Measurements from ENCODE around the gene ACTN3. TPM values are rescaled to one million over a fixed set of nuclear protein-coding genes. Genes with fewer than 3 reads are reported as not detected.
A peak's percentile ranks its signal among the peaks of the same experiment; 100 is the strongest.
"Not testable (repeated sequence)": the region's sequence is repeated elsewhere in the genome, so short reads cannot be mapped to it uniquely, and the experiment has no call there.

The ACTN3 gene
- total RNA-seq, 2 experiments from 2014 or later, result 0.30 to 0.35 TPM

DNA sequence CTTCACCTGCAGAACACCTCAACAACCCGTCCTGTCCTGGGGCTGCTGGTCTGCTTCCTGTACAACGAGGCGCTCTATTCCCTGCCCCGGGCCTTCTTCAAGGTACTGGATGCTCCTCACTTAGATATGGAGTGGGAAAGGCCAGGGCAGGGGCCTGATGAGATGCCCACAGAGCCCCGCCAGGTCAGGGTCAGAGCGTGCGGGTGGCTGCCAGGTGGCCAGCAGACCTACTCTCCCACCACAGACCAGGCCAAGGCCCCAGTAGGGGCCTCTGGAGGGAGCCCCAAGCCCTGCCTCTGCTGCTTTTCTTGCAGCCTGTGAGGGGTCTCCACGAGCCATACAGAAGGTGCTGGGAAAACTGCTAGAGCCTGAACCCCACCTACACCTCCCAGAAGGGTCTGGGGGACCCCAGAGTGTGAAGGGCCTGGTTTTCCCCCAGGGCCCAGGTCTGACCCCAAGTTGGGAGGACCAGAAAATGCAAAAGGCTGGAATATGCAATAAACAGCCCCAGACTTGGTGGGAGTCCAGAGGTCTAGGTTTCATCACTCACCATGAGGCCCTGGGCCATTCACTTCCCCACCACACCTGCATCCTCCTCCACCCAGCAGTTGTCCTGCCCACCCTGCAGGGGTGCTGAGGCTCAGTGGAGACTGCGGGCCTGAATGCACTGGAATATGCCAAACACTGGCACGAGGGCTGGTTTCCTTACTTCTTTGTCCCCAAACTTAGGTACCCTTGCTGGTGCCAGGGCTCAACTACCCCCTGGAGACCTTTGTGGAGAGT, 15.6 kb upstream of the ACTN3 start:
- H3K9me3 Mint-ChIP-seq, result no peaks in the 10 kb centered on the region
- H3K27ac Mint-ChIP-seq, result no peak overlapping the region
- peaks cover 6% of the 10 kb centered on the region for H3K36me3 Mint-ChIP-seq (ENCODE audit: low read depth)
- H3K27me3 Mint-ChIP-seq, result no peaks in the 10 kb centered on the region
- H3K4me3 Mint-ChIP-seq, result no peak overlapping the region
- DNase-seq, result no peak
- H3K4me1 Mint-ChIP-seq, result no peaks in the 10 kb centered on the region
- ChIA-PET CTCF (no interaction called here), POLR2A (interaction anchor here (1.0 to 1.3 kb wide), 3 partner anchors 14 to 18 kb away, joined by 3 to 9 read pairs (median 4); partner anchors contain the start of genes ACTN3 and ZDHHC24)

DNA sequence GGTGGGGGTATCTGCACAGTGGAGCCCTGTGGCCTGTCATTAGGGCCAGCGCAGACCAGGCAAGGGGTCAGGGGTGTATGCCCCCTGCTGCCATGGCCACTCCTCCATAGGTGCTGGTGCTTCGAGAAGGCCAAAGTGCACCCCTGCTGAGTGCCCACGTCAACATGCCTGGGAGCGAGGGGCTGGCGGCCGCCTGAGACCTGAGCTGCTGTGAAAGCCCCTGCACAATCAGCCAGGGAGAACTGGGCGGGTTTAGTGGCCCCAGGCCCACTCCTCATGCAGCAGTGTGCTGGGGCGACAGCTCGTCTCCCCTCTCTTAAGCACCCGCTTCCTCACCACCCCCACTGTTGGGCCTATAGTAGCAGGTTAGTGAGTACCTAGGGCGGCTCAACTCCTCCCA, 14.9 kb upstream of the ACTN3 start:
- no peak overlapping the region for H3K4me3 Mint-ChIP-seq
- H3K36me3 Mint-ChIP-seq (ENCODE audit: low read depth), result peaks cover 6% of the 10 kb centered on the region
- ChIA-PET POLR2A (interaction anchor here (1.0 to 1.3 kb wide), 2 partner anchors 14 to 18 kb away, joined by 3 to 4 read pairs; partner anchors contain the start of gene ZDHHC24), CTCF (no interaction called here)
- no peaks in the 10 kb centered on the region for H3K9me3 Mint-ChIP-seq
- no peaks in the 10 kb centered on the region for H3K27me3 Mint-ChIP-seq
- no peak for DNase-seq
- no peaks in the 10 kb centered on the region for H3K4me1 Mint-ChIP-seq
- H3K27ac Mint-ChIP-seq, result no peak overlapping the region

DNA sequence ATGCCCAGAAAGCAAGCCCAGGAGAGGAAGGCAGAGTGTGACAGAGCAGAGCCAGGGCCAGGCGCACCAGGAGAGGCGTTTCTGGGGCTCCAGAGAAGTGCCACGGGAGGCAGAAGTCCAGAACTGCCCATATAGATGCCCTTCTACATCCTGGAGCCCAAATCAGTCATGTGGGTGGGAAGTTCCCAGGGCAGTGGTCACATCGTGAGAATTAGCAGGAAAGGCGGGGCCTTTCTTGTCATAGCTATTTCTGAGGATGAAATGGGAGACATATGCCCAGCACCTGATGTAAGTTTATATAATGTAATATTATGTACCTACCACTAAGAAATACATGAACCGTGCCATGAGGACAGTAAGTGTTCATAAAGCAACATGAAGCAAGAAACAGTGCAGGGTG, 13.9 kb upstream of the ACTN3 start:
- no peak for DNase-seq
- no peaks in the 10 kb centered on the region for H3K27me3 Mint-ChIP-seq
- H3K9me3 Mint-ChIP-seq, result no peaks in the 10 kb centered on the region
- no peak overlapping the region for H3K4me3 Mint-ChIP-seq
- H3K27ac Mint-ChIP-seq, result no peak overlapping the region
- peaks cover 11% of the 10 kb centered on the region for H3K36me3 Mint-ChIP-seq (ENCODE audit: low read depth)
- POLR2A ChIA-PET, result interaction anchor here (1.2 to 1.3 kb wide), 2 partner anchors 9 to 13 kb away, joined by 4 read pairs; partner anchors contain the start of gene ZDHHC24
- no peaks in the 10 kb centered on the region for H3K4me1 Mint-ChIP-seq
- CTCF ChIA-PET, result no interaction called here

DNA sequence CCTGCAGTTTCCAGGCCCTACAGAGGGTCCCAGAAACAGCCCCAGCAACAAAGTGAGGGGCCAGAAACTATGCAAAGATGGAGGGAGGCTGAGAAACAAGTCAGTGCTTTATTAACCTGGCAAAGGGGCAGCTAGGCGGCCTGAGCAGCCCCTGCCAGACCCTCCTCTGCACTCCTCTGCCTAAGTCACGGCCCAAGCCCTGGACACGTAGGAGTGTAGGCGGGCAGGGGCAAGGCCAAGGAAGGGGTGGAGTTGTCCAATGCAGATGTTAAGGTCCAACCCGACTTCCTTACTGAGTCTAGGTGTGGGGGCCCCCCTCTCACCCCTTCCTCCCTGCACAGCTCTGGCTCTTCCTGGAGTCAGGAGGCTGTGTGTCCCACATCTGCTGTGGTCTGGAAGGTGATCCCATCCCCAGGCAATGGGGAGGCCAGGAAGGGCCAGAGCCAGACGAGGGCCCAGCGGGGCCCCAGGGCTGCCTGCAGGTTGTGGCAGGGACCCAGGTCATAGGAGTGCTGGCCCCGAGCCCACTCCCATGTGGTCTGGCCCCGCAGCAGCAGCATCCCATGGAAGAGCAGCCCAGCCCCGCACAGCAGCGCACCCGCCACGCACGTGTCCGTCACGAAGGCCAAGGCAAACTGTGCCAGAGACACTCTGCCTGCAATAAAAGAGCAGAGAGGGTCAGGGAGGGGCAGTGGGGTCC, 7.4 kb upstream of the ACTN3 start:
- H3K4me1 Mint-ChIP-seq, result peaks cover 27% of the 10 kb centered on the region
- no peaks in the 10 kb centered on the region for H3K9me3 Mint-ChIP-seq
- H3K4me3 Mint-ChIP-seq, result no peak overlapping the region
- no peak overlapping the region for H3K27ac Mint-ChIP-seq
- H3K36me3 Mint-ChIP-seq (ENCODE audit: low read depth), result peaks cover 42% of the 10 kb centered on the region
- no peak for DNase-seq
- ChIA-PET POLR2A (interaction anchor here (0.7 kb wide), 1 partner anchor 783 kb away, joined by 4 read pairs; no protein-coding TSS in a partner anchor), CTCF (no interaction called here)
- H3K27me3 Mint-ChIP-seq, result no peaks in the 10 kb centered on the region

DNA sequence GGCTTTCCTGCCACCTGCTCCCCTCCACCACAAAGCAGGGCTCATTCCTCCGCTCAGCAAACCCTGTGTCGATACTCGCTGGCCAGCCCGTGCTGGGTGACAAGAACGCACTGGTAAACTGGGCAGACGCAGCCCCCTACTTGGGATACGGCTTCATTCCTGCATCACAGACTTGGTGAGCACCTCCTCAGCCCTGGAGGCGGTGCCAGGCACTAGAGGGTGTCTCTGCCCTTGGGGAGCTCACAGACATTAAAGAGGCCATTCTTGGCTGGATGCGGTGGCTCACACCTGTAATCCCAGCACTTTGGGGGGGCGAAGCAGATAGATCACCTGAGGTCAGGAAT, 6.9 kb upstream of the ACTN3 start:
- ChIA-PET CTCF (no interaction called here), POLR2A (interaction anchor here (0.7 kb wide), 1 partner anchor 783 kb away, joined by 4 read pairs; no protein-coding TSS in a partner anchor)
- Mint-ChIP-seq H3K4me3 (no peak overlapping the region), H3K4me1 (peaks cover 29% of the 10 kb centered on the region), H3K27ac (no peak overlapping the region), H3K36me3 (ENCODE audit: low read depth) (peaks cover 42% of the 10 kb centered on the region), H3K9me3 (no peaks in the 10 kb centered on the region), H3K27me3 (no peaks in the 10 kb centered on the region)
- no peak for DNase-seq

DNA sequence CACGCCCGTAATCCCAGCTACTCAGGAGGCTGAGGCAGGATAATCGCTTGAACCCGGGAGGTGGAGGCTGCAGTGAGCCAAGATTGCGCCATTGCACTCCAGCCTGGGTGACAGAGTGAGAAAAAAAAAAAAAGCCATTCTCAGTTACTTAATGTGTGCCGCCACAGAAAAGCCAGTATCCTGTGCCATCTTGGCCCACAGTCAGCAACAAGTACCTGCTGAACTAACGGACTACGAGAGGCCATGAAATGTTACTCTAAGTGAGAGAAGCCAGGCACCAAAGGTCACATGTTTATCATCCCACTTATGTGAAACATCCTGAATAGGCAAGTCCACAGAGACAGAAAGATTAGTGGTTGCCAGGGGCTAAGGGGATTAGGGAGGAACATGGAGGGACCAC, 6.1 kb upstream of the ACTN3 start:
- CTCF ChIA-PET, H3K4me3 Mint-ChIP-seq: not testable (repeated sequence)
- peaks cover 33% of the 10 kb centered on the region for H3K4me1 Mint-ChIP-seq

DNA sequence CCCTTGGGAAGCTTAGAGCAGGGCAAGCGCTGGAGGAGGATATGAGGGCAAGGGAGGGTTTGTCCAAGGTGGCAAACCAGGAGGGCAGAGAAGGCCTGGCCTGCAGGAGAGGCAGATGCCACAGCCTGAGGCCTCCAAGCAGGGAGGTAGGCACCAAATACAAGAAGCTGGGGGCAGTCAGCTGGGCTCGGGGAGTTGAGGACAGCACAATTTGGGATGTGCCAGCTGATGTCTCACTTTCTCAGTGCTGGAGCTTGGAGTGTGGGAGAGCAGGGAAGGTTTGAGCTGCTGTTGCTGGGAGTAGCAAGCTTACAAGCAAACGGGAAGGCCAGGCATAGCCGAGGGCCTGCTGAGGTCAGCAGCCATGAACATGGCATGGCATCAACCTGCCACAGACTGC, 4.8 kb upstream of the ACTN3 start:
- no peaks in the 10 kb centered on the region for H3K9me3 Mint-ChIP-seq
- no peak overlapping the region for H3K4me3 Mint-ChIP-seq
- H3K4me1 Mint-ChIP-seq, result peaks cover 39% of the 10 kb centered on the region
- DNase-seq, result no peak
- H3K36me3 Mint-ChIP-seq (ENCODE audit: low read depth), result peaks cover 36% of the 10 kb centered on the region
- H3K27me3 Mint-ChIP-seq, result no peaks in the 10 kb centered on the region
- H3K27ac Mint-ChIP-seq, result peak overlapping the region; percentile 11
- ChIA-PET POLR2A (interaction anchor here (0.9 to 1.5 kb wide), 3 partner anchors 9 to 75 kb away, joined by 3 to 4 read pairs (median 4); partner anchors contain the start of genes DPP3 and RBM14), CTCF (no interaction called here)

More for the DNA sequence above, 6.1 kb upstream of the ACTN3 start:
- H3K27me3 Mint-ChIP-seq, H3K27ac Mint-ChIP-seq, DNase-seq, POLR2A ChIA-PET, H3K9me3 Mint-ChIP-seq: not testable (repeated sequence)
- peaks cover 40% of the 10 kb centered on the region for H3K36me3 Mint-ChIP-seq (ENCODE audit: low read depth)

DNA sequence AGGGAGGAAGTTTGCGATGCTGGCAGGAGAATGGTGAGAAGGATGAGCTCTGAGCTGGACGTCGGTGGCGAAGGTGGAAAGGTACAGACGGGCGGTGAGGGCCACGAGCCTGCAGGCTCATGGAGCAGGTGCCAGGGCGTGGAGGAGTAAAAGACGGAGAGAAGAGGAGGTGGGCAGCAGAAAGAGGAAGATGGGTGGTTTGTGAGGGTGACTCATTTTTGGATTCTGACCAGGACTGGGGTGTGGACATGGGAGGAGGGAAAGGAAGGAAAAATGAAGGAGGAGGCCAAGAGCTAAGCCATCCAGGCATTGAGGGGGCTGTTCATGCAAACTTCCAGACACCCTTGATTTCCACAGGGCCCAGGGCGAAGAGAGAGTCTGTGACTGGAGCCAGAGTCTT, 4.3 kb upstream of the ACTN3 start:
- Mint-ChIP-seq H3K4me3 (peak overlapping the region; percentile 6), H3K9me3 (no peaks in the 10 kb centered on the region), H3K36me3 (ENCODE audit: low read depth) (peaks cover 32% of the 10 kb centered on the region), H3K27me3 (no peaks in the 10 kb centered on the region), H3K27ac (peak overlapping the region; percentile 12), H3K4me1 (peaks cover 40% of the 10 kb centered on the region)
- DNase-seq, result no peak
- POLR2A ChIA-PET, result interaction anchor here (0.9 to 1.5 kb wide), 3 partner anchors 10 to 74 kb away, joined by 3 to 4 read pairs (median 4); partner anchors contain the start of genes DPP3 and RBM14
- CTCF ChIA-PET, result interaction anchor here (1.6 kb wide), 1 partner anchor 136 kb away, joined by 5 read pairs; the partner anchor contains the start of gene RBM4B

DNA sequence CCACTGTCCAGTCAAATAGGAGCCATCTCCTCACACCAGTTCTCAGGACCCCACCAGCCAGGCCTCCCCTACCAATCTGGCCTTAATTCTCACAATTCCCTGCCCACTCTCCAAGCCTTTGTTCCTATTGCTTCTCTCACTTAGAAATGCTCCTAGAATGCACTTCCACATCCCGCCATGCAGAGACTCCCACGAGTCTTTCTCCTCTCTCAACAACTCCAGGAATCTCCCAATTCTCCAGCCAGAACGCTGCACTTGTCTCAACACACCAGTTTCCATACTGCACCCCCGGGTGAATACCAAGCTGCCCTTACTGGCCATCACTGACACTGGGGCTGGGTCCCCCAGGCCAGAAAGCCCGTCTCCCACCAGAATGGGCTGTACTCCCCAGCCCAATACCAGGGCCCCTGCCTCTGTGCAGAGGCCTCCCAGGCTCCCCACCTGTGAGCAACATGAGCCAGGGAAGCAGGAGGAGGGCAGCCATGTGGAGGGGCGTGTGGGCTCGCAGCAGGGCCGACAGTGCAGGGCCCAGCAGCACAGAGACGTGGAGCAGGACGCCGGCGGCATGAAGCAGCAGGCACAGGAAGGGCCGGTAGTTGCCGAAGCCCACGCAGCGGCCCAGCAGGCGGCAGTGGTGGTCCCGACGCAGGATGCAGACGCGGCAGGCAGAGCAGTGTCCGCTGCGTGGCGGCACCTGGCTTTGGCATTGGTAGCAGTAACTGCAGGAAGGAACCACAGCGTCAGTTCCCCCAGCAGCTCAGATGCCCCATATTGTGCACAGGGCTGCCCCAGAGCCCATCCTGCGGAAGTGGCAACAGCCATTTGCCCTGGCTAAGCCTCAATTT, 3.2 kb upstream of the ACTN3 start:
- CTCF ChIA-PET, result interaction anchor here (1.6 kb wide), 1 partner anchor 135 kb away, joined by 5 read pairs; the partner anchor contains the start of gene RBM4B
- peaks cover 40% of the 10 kb centered on the region for H3K4me1 Mint-ChIP-seq
- H3K36me3 Mint-ChIP-seq (ENCODE audit: low read depth), result peaks cover 29% of the 10 kb centered on the region
- H3K27me3 Mint-ChIP-seq, result peaks cover 2% of the 10 kb centered on the region
- DNase-seq, result peak; percentile 82
- no peaks in the 10 kb centered on the region for H3K9me3 Mint-ChIP-seq
- peak overlapping the region; percentile 69 for H3K4me3 Mint-ChIP-seq
- POLR2A ChIA-PET, result interaction anchor here (0.9 to 1.0 kb wide), 2 partner anchors 33 to 64 kb away, joined by 4 to 5 read pairs; partner anchors contain the start of genes BBS1 and DPP3
- peak overlapping the region; percentile 82 for H3K27ac Mint-ChIP-seq

DNA sequence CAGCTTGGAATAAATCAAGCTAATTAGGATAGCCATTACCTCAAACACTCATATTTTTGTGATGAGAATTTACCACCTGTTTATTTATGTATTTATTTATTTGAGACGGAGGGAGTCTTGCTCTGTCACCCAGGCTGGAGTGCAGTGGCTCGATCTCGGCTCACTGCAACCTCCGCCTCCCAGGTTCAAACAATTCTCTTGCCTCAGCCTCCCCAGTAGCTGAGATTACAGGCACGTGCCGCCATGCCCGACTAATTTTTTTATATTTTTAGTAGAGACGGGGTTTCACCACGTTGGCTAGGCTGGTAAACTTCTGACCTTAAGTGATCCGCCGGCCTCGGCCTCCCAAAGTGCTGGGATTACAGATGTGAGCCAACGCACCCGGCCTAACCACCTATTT, 1.8 kb upstream of the ACTN3 start:
- Mint-ChIP-seq H3K27ac (peak overlapping the region; percentile 65), H3K4me3 (peak overlapping the region; percentile 79), H3K4me1 (peaks cover 40% of the 10 kb centered on the region), H3K27me3 (peaks cover 13% of the 10 kb centered on the region), H3K36me3 (ENCODE audit: low read depth) (peaks cover 23% of the 10 kb centered on the region)
- ChIA-PET CTCF (interaction anchor here (1.4 kb wide), 1 partner anchor 65 kb away, joined by 4 read pairs; the partner anchor contains the start of gene DPP3), POLR2A (interaction anchor here (1.4 to 2.8 kb wide), 12 partner anchors 11 to 311 kb away, joined by 3 to 23 read pairs (median 12); partner anchors contain the start of genes BBS1, DPP3, RBM14 and RBM4)
- H3K9me3 Mint-ChIP-seq, DNase-seq: not testable (repeated sequence)

DNA sequence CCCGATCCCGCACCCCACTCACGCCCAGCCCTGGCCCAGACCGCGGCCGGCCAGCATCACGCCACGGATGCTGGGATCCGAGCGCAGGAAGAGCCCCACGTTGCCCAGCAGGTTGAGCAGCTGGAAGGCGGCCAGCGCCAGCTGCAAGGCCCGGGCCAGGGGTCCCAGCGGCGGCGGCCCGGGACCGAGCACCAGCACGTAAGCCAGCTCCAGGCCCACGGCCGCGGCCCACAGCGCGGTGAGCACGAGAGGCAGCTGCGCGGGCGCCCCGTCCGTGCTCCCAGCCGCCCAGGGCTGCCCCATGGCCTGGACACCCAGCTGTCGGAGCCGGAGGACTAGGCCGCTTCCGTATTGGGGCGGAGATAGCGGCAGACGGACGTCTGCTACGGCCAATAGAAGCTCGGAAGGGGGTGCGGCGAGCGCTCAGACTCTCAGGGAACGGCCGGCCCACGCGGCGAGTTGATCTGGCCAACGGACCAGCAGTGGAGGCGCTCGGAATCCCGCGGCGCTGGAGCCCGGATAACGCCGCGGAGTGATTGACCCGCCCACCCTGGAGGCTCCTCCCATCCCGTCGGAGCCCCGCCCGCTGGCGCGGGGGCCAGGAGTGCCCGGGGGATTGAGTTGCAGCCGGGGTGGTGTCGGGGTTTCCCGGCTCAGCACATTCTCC, 869 bp upstream of the ACTN3 start, which contains the start of gene ZDHHC24:
ZDHHC24 (minus strand) TSS at position 348 of the 667 bp plus-strand sequence; CDS start at position 303, 45 bp downstream.
- Mint-ChIP-seq H3K27ac (peak within 1 kb of the TSS; percentile 71), H3K4me3 (peak within 1 kb of the TSS; percentile 79), H3K27me3 (peaks cover 13% of the 10 kb centered on the region), H3K4me1 (peaks cover 40% of the 10 kb centered on the region), H3K36me3 (ENCODE audit: low read depth) (peaks cover 21% of the 10 kb centered on the region), H3K9me3 (no peaks in the 10 kb centered on the region)
- DNase-seq, result peak; percentile 93
- ChIA-PET CTCF (interaction anchor here (1.2 to 1.7 kb wide), 6 partner anchors 26 to 136 kb away, joined by 3 to 17 read pairs (median 4); partner anchors contain the start of genes CCDC87, CCS, DPP3 and RBM4B), POLR2A (interaction anchor here (0.7 to 2.8 kb wide), 24 partner anchors 9 to 694 kb away, joined by 3 to 23 read pairs (median 5); partner anchors contain the start of genes BBS1, DPP3, MRPL11 and RBM14)
